ENCODE measurements around the gene MUC5AC.

MUC5AC gene

DNA sequence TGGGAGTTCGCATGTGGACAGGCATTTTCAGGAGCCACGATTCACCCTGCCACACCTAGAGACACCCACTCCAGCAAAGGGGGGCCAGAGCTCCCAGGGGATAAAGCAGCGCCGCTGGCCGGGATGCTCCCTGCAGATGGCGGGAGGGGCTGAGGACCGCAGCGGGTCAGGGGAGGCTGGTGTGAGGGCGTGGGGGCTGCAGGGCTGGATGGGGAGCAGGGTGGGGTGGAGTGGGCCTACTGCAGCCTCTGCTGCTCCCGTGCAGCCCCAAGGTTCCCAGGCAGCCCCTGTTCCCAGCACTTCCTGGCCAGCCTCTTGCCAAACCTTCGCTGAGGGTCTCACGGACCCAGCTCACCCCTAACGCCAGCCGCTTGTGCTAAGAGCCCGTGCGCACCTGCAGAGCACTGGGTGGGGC is 78.2 kb downstream of the MUC5AC start:
- Histone ChIP-seq H3K27ac (ENCODE audit: low read length) (no peak overlapping the region), H3K9ac (ENCODE audit: low read depth, low read length) (no peak overlapping the region), H3K4me1 (ENCODE audit: insufficient read depth, low read length) (no peaks in the 10 kb centered on the region), H3K9me3 (ENCODE audit: insufficient read depth, low read length, severe bottlenecking) (no peaks in the 10 kb centered on the region), H2AFZ (ENCODE audit: low read depth, low read length) (no peak overlapping the region), H3K4me2 (ENCODE audit: insufficient read depth, low read length) (no peak overlapping the region), H3K4me3 (ENCODE audit: low read depth in 1 of 2, low read length in 2 of 2) (no peak overlapping the region), H3K79me2 (ENCODE audit: insufficient read depth, low read length) (no peaks in the 10 kb centered on the region), H4K20me1 (ENCODE audit: insufficient read depth, low read length) (peaks cover 5% of the 10 kb centered on the region), H3K36me3 (ENCODE audit: insufficient read depth, low read length) (no peaks in the 10 kb centered on the region), H3K27me3 (ENCODE audit: insufficient read depth, low read length, poor library complexity) (no peaks in the 10 kb centered on the region)
- TF ChIP-seq EZH2 (IDR thresholded peaks at IDR 0.05; ENCODE audit: borderline replicate concordance, low read depth, low read length, severe bottlenecking), result no peak
- no peak for TF ChIP-seq CTCF (IDR thresholded peaks at IDR 0.05; ENCODE audit: borderline replicate concordance, extremely low read depth, low read length, poor library complexity, severe bottlenecking)
- ATAC-seq (ENCODE audit: insufficient read depth, low read depth) (no peak), DNase-seq (no peak)

GRCh38 chr11:1236316-1237127 is 78.8 kb downstream of the MUC5AC start:
- Histone ChIP-seq H3K4me3 (ENCODE audit: low read depth in 1 of 2, low read length in 2 of 2) (no peak overlapping the region), H3K9me3 (ENCODE audit: insufficient read depth, low read length, severe bottlenecking) (no peaks in the 10 kb centered on the region), H2AFZ (ENCODE audit: low read depth, low read length) (no peak overlapping the region), H3K79me2 (ENCODE audit: insufficient read depth, low read length) (no peaks in the 10 kb centered on the region), H3K36me3 (ENCODE audit: insufficient read depth, low read length) (no peaks in the 10 kb centered on the region), H3K27ac (ENCODE audit: low read length) (no peak overlapping the region), H3K27me3 (ENCODE audit: insufficient read depth, low read length, poor library complexity) (no peaks in the 10 kb centered on the region), H3K9ac (ENCODE audit: low read depth, low read length) (no peak overlapping the region), H3K4me1 (ENCODE audit: insufficient read depth, low read length) (no peaks in the 10 kb centered on the region), H4K20me1 (ENCODE audit: insufficient read depth, low read length) (peaks cover 5% of the 10 kb centered on the region), H3K4me2 (ENCODE audit: insufficient read depth, low read length) (no peak overlapping the region)
- no peak for TF ChIP-seq EZH2 (IDR thresholded peaks at IDR 0.05; ENCODE audit: borderline replicate concordance, low read depth, low read length, severe bottlenecking)
- no peak for TF ChIP-seq CTCF (IDR thresholded peaks at IDR 0.05; ENCODE audit: borderline replicate concordance, extremely low read depth, low read length, poor library complexity, severe bottlenecking)
- no peak for DNase-seq
- no peak for ATAC-seq (ENCODE audit: insufficient read depth, low read depth)

DNA sequence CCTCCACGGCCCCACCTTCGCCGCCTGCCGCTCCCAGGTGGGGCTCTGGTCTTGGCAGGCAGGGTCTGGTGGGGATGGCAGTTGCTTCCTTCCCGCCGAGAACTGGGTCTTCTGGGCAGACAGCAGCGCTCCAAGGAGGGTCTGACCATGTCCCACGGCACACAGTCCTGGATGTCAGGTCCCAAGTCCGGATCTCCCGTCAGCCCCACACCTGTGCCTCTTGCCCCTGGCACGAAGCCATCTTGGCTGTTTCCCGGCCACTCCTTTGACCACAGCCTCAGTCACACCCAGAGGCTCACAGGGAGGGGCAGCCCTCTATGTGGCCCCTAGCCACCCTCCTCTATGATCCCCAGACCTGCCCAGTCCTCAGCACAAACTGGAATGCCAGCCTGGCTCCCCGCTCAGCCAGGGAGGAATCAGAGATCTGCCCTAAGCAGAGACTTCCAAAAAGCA is 79.4 kb downstream of the MUC5AC start:
- Histone ChIP-seq H3K27ac (ENCODE audit: low read length) (no peak overlapping the region), H2AFZ (ENCODE audit: low read depth, low read length) (no peak overlapping the region), H3K9me3 (ENCODE audit: insufficient read depth, low read length, severe bottlenecking) (no peaks in the 10 kb centered on the region), H3K27me3 (ENCODE audit: insufficient read depth, low read length, poor library complexity) (no peaks in the 10 kb centered on the region), H3K4me1 (ENCODE audit: insufficient read depth, low read length) (no peaks in the 10 kb centered on the region), H3K36me3 (ENCODE audit: insufficient read depth, low read length) (no peaks in the 10 kb centered on the region), H4K20me1 (ENCODE audit: insufficient read depth, low read length) (peaks cover 5% of the 10 kb centered on the region), H3K9ac (ENCODE audit: low read depth, low read length) (no peak overlapping the region), H3K79me2 (ENCODE audit: insufficient read depth, low read length) (no peaks in the 10 kb centered on the region), H3K4me3 (ENCODE audit: low read depth in 1 of 2, low read length in 2 of 2) (no peak overlapping the region), H3K4me2 (ENCODE audit: insufficient read depth, low read length) (no peak overlapping the region)
- TF ChIP-seq EZH2 (IDR thresholded peaks at IDR 0.05; ENCODE audit: borderline replicate concordance, low read depth, low read length, severe bottlenecking) (no peak), CTCF (IDR thresholded peaks at IDR 0.05; ENCODE audit: borderline replicate concordance, extremely low read depth, low read length, poor library complexity, severe bottlenecking) (no peak)
- no peak for DNase-seq
- no peak for ATAC-seq (ENCODE audit: insufficient read depth, low read depth)

All from DND-41 (cell line).